K562 (cell line): ENCODE results near the gene NEDD4. TPM values are rescaled to one million over a fixed set of nuclear protein-coding genes. Genes with fewer than 3 reads are reported as not detected.

ENCODE experiments used
- ATAC-seq: fragments of 200-7000 bp; cut with Tn5 transposase; 3 replicates; pipeline ENCODE4 v1.9.1; 2020; ENCODE audit warnings: moderate library complexity
- BruUV-seq: library from RNA; stranded (reverse); fragments of 400-500 nt; replicated peaks from 2 replicates; lab custom pipeline; 2021; lab: Mats Ljungman, UMichigan
- CTCF ChIA-PET: fragments of 300-600 bp; formaldehyde crosslinking; extraction: SDS; loops from one replicate; lab custom pipeline; 2021; ENCODE audit warnings: low intra/inter-chr PET ratio; lab: Yijun Ruan, JAX
- POLR2A ChIA-PET: fragments of 300-600, 350-650 bp; sonication (Branson Sonifier 250); formaldehyde crosslinking; extraction: SDS; loops from one replicate; lab custom pipeline; 2021; ENCODE audit warnings: antibody characterized with exemption, inconsistent platforms; lab: Yijun Ruan, JAX
- DNase-seq, 4 experiments: peaks; one replicate each; pipeline versions ENCODE4 v3.0.0 to v3.0.0-alpha.2; 2011 to 2018; ENCODE audit warnings: low spot score in 3 of 4, mixed read lengths in 3 of 4; ENCODE audit errors: extremely low read depth in 1 of 4
- FAIRE-seq: peaks from 2 replicates; lab custom pipeline; 2011; peaks lifted over from hg19 to GRCh38; lab: Jason Lieb, UNC
- H2AFZ ChIP-seq: 2 replicates; pipeline ENCODE4 v1.6.0; 2011; ENCODE audit warnings: low read depth, low read length, control low read depth, inconsistent platforms
- H3K27ac ChIP-seq: fragments of 200-600 bp; 3 replicates; pipeline ENCODE4 v1.8.0; 2011; ENCODE audit warnings: low read depth, mild to moderate bottlenecking, control low read depth, inconsistent platforms, low read length, moderate library complexity, mixed read lengths; ENCODE audit errors: extremely low read depth
- H3K27me3 ChIP-seq, 2 experiments: fragments of 300-600 bp in 1 of 2; 2 replicates in 1 of 2; 3 replicates in 1 of 2; pipeline versions ENCODE4 v1.6.0 to v1.8.0; 2011; ENCODE audit warnings: inconsistent platforms in 2 of 2, low read length in 2 of 2, mild to moderate bottlenecking in 1 of 2, mixed read lengths in 1 of 2, moderate library complexity in 1 of 2; ENCODE audit not compliant: control insufficient read depth in 2 of 2, insufficient read depth in 2 of 2
- H3K36me3 ChIP-seq: fragments of 300-600 bp; 3 replicates; pipeline ENCODE4 v1.8.0; 2011; ENCODE audit warnings: mild to moderate bottlenecking, low read length, inconsistent platforms; ENCODE audit not compliant: control insufficient read depth, insufficient read depth
- H3K4me1 ChIP-seq, 2 experiments: fragments of 200-600 bp in 1 of 2; replicated peaks in 1 of 2; 2 replicates in 1 of 2; 3 replicates in 1 of 2; pipeline versions ENCODE4 v1.5.1 to v1.8.0; 2011; ENCODE audit warnings: inconsistent platforms in 2 of 2, low read length in 2 of 2, mild to moderate bottlenecking in 1 of 2, mixed read lengths in 1 of 2, moderate library complexity in 1 of 2; ENCODE audit not compliant: control insufficient read depth in 2 of 2, insufficient read depth in 2 of 2
- H3K4me2 ChIP-seq: 2 replicates; pipeline ENCODE4 v1.6.1; 2011; ENCODE audit warnings: low read length, control low read depth, inconsistent platforms, mixed read lengths; ENCODE audit not compliant: insufficient read depth
- H3K4me3 ChIP-seq: fragments of 200-600 bp; sonication (generic), shearing (Covaris generic); 2 replicates; pipeline ENCODE4 v1.5.1; 2016; ENCODE audit warnings: control low read depth, inconsistent platforms
- H3K79me2 ChIP-seq: fragments of 200-600 bp; 3 replicates; pipeline ENCODE4 v1.8.0; 2011; ENCODE audit warnings: low read length, inconsistent platforms; ENCODE audit not compliant: control insufficient read depth, insufficient read depth
- H3K9ac ChIP-seq, 2 experiments: 2 replicates each; pipeline versions ENCODE4 v1.6.0 to v1.6.1; 2011; ENCODE audit warnings: low read depth in 2 of 2, low read length in 2 of 2, control low read depth in 1 of 2, inconsistent platforms in 1 of 2, mild to moderate bottlenecking in 1 of 2, mixed read lengths in 1 of 2; ENCODE audit not compliant: insufficient read depth in 1 of 2
- H3K9me1 ChIP-seq: one replicate; pipeline ENCODE4 v1.6.0; 2011; ENCODE audit warnings: inconsistent platforms, mild to moderate bottlenecking, low read length, moderate library complexity; ENCODE audit not compliant: control insufficient read depth, insufficient read depth
- H3K9me3 ChIP-seq: replicated peaks from 2 replicates; pipeline ENCODE4 v1.5.1; 2011; ENCODE audit warnings: low read depth, low read length, inconsistent platforms; ENCODE audit not compliant: control insufficient read depth, insufficient read depth
- H4K20me1 ChIP-seq: replicated peaks from 2 replicates; pipeline ENCODE4 v1.6.1; 2011; ENCODE audit warnings: low read length, inconsistent platforms, mixed read lengths; ENCODE audit not compliant: control insufficient read depth, insufficient read depth
- ETV1 ChIP-seq: fragments of 450-650 bp; conservative IDR thresholded peaks from 2 replicates; pipeline ENCODE4 v1.6.1; 2016; ENCODE audit warnings: missing genetic modification characterization, control low read depth, low read depth, missing compliant biosample characterization
- HOXB6 ChIP-seq: fragments of 250-450 bp; sonication (Bioruptor Pico); IDR thresholded peaks from 2 replicates; pipeline ENCODE4 v1.5.1; 2022; ENCODE audit warnings: mild to moderate bottlenecking, borderline replicate concordance
- MED1 ChIP-seq: sonication (generic); formaldehyde crosslinking; IDR thresholded peaks from 2 replicates; pipeline ENCODE4 v1.8.1; 2023; ENCODE audit warnings: missing genetic modification reagents, borderline replicate concordance
- POLR2AphosphoS2 ChIP-seq: IDR thresholded peaks from 2 replicates; pipeline ENCODE4 v1.6.1; 2012; ENCODE audit warnings: low read length, improper control_type of control experiment
- SIRT6 ChIP-seq: IDR thresholded peaks from one replicate; pipeline ENCODE4 v1.6.1; 2012; ENCODE audit warnings: low read depth, mild to moderate bottlenecking, control low read depth, inconsistent platforms, low read length, moderate library complexity
- THRAP3 ChIP-seq: fragments of 450-650 bp; IDR thresholded peaks from 2 replicates; pipeline ENCODE4 v1.6.1; 2016; ENCODE audit warnings: mild to moderate bottlenecking, inconsistent platforms, borderline replicate concordance
- ZFP91 ChIP-seq: sonication (generic); formaldehyde crosslinking; IDR thresholded peaks from 2 replicates; pipeline ENCODE4 v1.8.0; 2022; ENCODE audit warnings: mild to moderate bottlenecking, missing genetic modification reagents
- ZNF511 ChIP-seq: sonication (generic); formaldehyde crosslinking; IDR thresholded peaks from 2 replicates; pipeline ENCODE4 v1.8.0; 2022; ENCODE audit warnings: mild to moderate bottlenecking, missing genetic modification reagents
- ZNF655 ChIP-seq: fragments of 250-450 bp; sonication (Bioruptor Pico); IDR thresholded peaks from 2 replicates; pipeline ENCODE4 v1.5.0; 2021
- ZNF780A ChIP-seq: fragments of 250-450 bp; sonication (Bioruptor Pico); IDR thresholded peaks from 2 replicates; pipeline ENCODE4 v1.5.0; 2021; ENCODE audit warnings: mild to moderate bottlenecking
- in situ Hi-C: fragments of 300-500 bp; cut with MboI; formaldehyde crosslinking; loops from 4 replicates; pipeline ENCODE4 v1.15.0; 2018; ENCODE audit warnings: inconsistent platforms, mixed read lengths
- intact Hi-C: fragments of 100-400 bp; cut with micrococcal nuclease; formaldehyde crosslinking; loops from 2 replicates; pipeline ENCODE4 v1.14.2; 2022
- polyA plus RNA-seq, 8 experiments: library from polyadenylated mRNA; depleted of rRNA in 4 of 8; stranded (reverse) in 5 of 8; unstranded in 3 of 8; fragments of >200 nt; fragmentation: Nextera tagmentation in 2 of 8; fragmentation: Illumina TruSeq in 1 of 8; extraction: Ambion mirVana in 2 of 8; extraction: Trizol in 1 of 8; gene quantifications; 2 replicates each; pipeline versions ENCODE4 v1.2.1 to v1.2.3, GENCODE V29; 2011 to 2014; ENCODE audit warnings: inconsistent platforms in 1 of 8, missing spikeins in 1 of 8
- total RNA-seq, 7 experiments: library from RNA; depleted of rRNA in 6 of 7; stranded (reverse); fragments of >200 nt in 6 of 7; fragmentation: Illumina TruSeq in 2 of 7; extraction: Trizol in 2 of 7; gene quantifications; 2 replicates each; pipeline versions ENCODE4 v1.2.1 to v1.2.3, GENCODE V29; 2011 to 2021; ENCODE audit warnings: low replicate concordance in 1 of 7

Gene NEDD4
- total and polyA plus RNA-seq, 9 of the 15 experiments (the other 6 are each of a cell fraction or from before 2014, with no cell fraction given): 7.2 to 23.7 (median 17.3) TPM

- Histone ChIP-seq H2AFZ (no peak overlapping the region), H3K4me2 (no peak overlapping the region), H3K4me3 (no peak overlapping the region), H3K9ac (no peak overlapping the region), H4K20me1 (no peaks in the 10 kb centered on the region), H3K79me2 (no peaks in the 10 kb centered on the region), H3K9me1 (no peaks in the 10 kb centered on the region), H3K9me3 (no peaks in the 10 kb centered on the region), H3K36me3 (no peaks in the 10 kb centered on the region), H3K27me3 (no peaks in the 10 kb centered on the region), H3K4me1 (no peaks in the 10 kb centered on the region), H3K27ac (no peak overlapping the region)
- no TSS peak for BruUV-seq
- in situ Hi-C loops (no loop called here), intact Hi-C loops (no loop called here)
- FAIRE-seq: no peak
- ChIA-PET CTCF (no interaction called here), POLR2A (no interaction called here)
- TF ChIP-seq ZNF511 (no peak), HOXB6 (CRISPR knock-in tag) (no peak), ETV1 (no peak), SIRT6 (no peak), POLR2AphosphoS2 (no peak), ZNF655 (CRISPR knock-in tag) (no peak), THRAP3 (no peak), ZFP91 (CRISPR knock-in tag) (no peak), MED1 (CRISPR knock-in tag) (no peak), ZNF780A (CRISPR knock-in tag) (no peak)
- ATAC-seq: no peak
- no peak for DNase-seq
These were observed 109.2 kb downstream of the NEDD4 start for GRCh38 chr15:55884223-55884622.
